ENCODE results near the gene ZC3H8.
A peak's percentile ranks its signal among the peaks of the same experiment; 100 is the strongest.

The ZC3H8 gene

DNA sequence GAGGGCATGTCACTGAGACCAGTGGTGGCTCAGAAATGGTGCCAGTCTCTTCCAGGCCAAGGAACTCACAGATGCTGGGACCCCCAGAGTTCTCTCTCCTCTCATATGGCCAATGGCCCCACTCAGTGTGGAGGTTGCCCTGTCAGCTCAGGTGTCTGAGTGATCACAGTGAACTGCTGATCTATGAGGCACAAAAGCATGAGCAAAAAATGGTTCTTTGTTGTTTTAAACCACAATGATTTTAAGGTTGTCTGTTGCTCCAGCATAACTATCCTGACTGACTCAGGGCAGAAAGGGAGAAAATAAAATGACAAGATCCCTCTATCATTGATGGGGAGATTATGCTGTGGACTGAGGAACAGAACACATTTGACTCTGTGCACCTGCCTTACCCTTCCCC is 58.9 kb downstream of the ZC3H8 start:
- no peak for DNase-seq (ENCODE audit: low read depth in 3 of 3, low spot score in 1 of 3)

DNA sequence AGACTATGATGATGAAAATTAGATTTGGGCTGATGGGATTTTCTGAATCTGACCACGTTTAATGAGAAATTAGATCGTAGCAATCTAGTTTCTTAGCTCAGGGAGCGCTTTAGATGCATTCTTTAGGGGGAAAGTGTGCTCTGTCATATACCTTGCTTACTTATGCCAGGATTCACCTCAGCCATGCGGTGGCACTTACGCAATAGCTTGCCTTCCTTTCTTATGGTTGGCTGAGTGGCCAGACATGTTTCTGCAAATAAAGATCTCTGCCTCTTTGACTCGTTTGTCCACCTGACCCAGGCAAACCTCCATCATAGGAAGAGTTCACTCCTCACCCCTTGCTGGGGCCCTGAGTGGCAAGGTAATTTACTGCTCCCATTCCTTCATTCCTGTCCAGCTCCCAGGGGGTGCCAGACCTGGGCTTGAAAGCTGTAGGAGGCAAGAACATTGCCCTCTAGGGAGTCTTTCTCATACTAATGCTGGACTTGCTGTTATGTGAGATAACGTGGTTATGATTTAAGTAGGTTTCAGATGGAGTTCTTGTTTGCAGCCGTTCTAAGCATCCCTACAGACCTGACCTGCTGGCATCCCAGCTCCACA is 59.6 kb downstream of the ZC3H8 start:
- no peak for DNase-seq (ENCODE audit: low read depth in 3 of 3, low spot score in 1 of 3)

DNA sequence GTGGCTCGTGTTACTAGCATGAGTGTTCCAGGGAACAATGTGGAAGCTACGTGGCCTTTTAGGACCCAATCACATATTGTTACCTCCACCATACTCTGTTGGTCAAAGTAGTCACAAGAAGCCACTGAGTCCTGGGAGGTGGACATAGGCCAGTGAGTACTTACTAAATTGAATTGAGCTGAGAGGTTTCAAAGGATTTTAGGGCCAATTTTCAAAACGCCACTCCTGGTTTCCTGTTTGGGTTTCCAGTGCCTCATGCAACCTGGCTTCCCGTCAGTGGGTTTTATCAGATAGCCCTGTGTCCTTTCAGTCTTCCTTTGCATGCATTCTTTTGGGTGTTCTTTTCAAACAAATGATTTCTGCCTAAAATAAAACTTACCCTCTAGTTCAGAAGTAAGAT is 60.4 kb downstream of the ZC3H8 start:
- no peak for DNase-seq (ENCODE audit: low read depth in 3 of 3, low spot score in 1 of 3)

DNA sequence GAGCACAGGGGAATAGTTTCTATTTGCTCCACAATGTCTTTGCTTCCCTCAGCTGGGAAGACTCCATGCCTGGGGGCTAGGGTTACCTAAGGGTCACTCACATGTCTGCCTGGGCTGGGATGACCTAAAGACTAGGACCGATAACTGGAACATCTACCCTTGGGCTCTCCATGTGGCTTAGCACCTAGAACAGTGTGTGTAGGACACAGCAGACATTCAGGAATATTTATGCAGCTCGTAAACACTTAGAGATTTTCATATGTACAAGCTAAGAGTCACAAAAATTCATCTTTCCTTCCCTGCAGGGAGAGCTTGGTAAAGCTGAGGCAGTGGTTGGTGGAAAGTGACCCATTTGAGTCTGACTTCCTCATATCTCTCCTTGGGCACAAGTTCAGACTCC is 60.8 kb downstream of the ZC3H8 start:
- DNase-seq (ENCODE audit: low read depth in 3 of 3, low spot score in 1 of 3), result no peak

DNA sequence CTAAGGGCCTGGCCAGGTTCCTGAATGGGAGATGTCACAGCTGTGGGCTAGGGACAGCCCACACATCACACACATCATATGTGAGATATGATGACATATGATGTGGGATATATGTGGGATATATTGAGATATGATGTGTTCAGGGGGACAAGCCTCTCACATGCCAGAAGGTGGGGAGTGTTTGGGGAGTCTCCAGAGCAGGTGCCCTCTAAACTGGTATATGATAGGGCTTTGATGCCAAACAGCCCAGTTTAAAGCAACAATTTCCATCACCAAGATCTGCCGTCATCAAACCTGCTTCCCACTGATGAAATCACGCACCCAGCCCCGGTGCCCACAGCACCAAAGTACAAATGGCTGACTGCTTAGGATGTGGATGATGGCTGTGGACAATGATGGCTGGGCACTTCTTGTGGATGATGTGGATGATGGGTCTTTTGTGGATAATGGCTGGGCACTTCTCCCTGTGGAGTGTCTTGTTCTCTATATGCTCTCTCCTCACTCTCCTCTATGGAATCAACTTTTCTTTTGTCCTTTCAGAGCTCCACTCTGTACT is 65.8 kb downstream of the ZC3H8 start:
- no peak for DNase-seq (ENCODE audit: low read depth in 3 of 3, low spot score in 1 of 3)

DNA sequence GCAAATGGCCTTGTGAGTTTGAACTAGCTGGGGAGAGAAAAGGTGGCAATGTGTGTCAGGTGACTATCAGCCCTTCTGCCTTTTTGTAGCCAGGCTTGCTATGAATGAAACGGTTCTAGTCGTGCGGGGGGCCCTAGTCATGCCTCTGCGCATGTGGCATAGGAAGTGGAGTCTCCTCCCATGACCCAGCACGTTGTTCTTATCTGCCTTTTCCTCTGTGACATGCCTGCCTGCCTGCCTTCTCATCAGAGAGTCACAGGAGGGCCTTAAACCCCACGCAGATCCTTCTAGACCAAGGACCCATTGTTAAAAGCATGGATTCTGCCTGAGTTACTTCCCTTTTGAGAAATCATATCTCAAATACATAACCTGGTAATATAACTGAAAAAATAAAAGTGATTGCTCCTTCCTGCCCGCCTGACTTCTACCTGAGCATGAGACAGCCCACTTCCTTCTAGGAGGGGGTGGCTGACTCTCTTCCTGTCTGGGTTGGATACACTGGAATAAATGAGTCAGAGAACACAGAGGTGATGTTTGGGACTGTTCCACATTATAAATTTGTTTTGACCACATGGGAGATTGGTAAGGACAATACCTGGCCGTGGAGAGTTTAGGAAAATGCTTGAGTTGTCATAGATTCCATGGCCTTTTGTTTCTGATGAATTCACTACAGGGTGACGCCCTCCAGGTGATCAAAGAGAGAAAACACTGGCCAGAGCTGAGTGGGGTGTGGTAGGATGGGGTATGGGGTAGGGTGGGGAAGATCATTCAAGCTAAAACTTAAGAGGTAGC is 66.8 kb downstream of the ZC3H8 start:
- DNase-seq (ENCODE audit: low read depth in 3 of 3, low spot score in 1 of 3), result peak; percentile 58 to 69 (median 65)

DNA sequence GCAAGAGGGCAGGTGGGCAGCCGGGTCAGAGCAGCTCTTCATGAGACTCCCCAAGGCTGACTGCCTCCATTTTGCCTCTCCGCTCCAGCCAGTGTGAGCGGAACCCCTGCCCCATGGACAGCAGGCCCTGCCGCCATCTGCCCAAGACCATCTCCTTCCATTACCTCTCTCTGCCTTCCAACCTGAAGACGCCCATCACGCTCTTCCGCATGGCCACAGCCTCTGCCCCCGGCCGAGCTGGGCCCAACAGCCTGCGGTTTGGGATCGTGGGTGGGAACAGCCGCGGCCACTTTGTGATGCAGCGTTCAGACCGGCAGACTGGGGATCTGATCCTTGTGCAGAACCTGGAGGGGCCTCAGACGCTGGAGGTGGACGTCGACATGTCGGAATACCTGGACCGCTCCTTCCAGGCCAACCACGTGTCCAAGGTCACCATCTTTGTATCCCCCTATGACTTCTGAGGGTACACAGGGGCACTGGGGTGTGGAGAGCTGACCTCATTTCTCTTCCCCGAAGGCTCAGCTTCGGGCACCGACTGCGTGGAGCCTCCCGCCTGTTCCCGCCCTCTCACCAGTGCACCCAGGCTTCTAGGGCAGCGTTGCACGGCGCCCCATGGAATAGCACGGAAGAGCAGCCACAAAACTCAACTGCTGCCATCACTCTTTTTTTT is 67.7 kb downstream of the ZC3H8 start:
- no peak for DNase-seq (ENCODE audit: low read depth in 3 of 3, low spot score in 1 of 3)

DNA sequence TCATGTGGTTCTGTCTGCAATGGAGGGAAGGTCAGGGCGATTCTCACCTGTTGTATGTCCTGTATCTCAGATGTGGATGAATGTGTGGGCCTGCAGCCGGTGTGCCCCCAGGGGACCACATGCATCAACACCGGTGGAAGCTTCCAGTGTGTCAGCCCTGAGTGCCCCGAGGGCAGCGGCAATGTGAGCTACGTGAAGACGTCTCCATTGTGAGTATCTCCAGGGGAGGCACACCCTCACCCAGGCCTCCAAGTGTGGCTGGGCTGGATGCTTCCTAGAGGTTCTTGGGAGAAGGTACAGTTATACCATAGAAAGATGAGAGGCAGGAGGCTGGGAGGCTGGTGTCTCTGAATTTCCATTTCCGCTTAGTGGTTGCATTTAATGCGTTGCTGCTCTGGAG is 69.7 kb downstream of the ZC3H8 start:
- no peak for DNase-seq (ENCODE audit: low read depth in 3 of 3, low spot score in 1 of 3)

DNA sequence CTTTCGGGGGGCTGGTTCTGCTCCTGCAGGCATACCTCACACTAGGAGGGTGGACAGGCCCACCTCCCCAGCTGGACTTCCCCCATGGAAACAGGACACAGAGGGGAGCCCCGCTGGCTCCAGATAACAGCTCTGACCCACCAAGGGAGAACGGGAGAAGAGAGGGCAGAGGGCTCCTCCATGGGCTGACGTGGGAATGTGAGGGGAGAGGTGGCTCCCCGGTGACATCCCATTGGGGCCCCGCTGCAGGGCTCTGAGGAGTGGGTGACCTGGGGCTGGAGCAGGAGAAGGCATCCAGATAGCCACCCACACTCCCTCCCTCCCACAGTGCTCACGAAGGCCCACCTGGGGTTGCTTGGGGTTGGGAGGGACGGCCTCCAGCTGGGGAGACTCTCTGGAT is 70.7 kb downstream of the ZC3H8 start:
- no peak for DNase-seq (ENCODE audit: low read depth in 3 of 3, low spot score in 1 of 3)

DNA sequence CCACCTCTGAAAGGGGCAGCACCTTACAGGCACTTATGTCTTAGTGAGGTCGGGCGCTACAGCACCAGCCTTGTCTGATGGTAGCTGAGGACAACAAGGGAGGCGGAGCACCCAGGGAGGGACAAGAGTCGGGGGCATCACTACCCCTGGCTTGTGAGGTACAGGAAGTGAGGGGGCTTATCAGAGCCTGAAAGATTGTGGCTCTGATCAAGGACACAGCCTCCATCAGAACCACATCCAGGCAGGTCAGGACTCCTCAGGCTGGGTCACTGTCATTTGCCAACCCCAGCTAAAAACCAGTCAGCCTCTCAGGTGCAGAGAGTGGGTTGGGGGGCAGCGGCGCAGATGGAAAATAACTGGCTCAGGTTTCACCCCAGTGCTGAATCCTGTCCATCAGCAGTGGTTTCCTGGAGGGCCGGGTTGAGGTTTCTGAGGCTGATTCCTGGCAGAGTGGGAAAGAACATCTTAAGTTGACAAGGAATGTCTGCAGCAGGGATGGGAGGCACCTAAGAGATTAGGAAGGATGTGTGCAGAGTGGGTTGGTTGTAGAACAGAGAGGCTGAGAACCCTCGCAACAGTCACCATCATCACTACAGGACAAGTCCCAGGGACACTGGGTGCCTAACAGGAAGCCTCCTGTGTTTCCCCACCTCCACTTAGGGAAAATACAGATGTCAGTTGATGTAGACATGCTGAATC is 71.4 kb downstream of the ZC3H8 start:
- no peak for DNase-seq (ENCODE audit: low read depth in 3 of 3, low spot score in 1 of 3)

DNA sequence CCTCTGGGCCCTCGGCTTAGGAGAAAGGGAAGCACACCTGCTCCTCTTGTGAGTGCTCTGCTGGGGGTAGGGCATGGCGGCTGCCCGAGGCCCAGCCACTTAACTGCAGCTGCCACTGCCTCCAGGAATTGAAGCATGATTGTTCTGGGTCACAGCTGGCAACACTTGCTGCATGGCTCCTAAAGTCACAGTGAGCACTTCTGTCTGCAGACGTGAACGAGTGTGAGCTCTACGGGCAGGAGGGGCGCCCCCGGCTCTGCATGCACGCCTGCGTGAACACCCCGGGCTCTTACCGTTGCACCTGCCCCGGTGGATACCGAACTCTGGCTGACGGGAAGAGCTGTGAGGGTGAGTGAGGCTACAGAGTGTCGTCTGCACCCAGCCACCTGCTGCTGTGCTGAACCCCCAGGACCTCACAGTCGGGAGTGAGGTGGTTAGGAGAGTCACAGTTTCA is 72.2 kb downstream of the ZC3H8 start:
- peak; percentile 38 to 48 (median 47) for DNase-seq (ENCODE audit: low read depth in 3 of 3, low spot score in 1 of 3)

DNA sequence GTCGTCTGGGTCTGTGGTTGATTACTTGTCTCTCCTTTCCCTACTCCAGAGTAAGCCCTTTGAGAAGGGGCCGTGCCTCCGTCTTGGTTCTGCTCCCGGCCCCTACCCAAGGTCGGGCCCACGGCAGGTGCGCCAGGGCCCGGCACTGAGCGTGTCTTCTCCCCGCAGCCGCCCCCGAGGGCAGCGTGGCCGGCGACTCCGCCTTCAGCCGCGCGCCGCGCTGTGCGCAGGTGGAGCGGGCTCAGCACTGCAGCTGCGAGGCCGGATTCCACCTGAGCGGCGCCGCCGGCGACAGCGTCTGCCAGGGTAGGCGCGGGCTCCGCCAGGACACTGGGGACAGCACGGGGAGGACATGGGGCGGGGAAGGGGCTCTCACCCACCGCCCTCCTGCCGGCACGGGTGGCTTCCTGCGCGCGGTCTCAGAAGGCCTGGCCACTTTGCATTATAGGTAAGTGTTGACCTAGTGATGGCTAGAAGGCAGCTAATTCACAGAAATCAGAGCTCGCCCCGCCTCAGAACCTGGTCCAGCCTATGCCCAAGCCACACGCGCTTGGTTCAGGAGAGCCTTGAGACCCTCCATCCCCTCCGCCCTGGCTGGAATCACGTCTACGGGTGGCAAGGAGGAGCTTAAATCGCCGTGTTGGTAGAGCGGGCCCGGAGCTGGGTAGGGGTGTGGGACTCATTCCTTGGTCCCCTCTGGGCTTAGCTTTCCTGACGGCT is 73.1 kb downstream of the ZC3H8 start:
- DNase-seq (ENCODE audit: low read depth in 3 of 3, low spot score in 1 of 3), result peak; percentile 33 to 60 (median 55)

DNA sequence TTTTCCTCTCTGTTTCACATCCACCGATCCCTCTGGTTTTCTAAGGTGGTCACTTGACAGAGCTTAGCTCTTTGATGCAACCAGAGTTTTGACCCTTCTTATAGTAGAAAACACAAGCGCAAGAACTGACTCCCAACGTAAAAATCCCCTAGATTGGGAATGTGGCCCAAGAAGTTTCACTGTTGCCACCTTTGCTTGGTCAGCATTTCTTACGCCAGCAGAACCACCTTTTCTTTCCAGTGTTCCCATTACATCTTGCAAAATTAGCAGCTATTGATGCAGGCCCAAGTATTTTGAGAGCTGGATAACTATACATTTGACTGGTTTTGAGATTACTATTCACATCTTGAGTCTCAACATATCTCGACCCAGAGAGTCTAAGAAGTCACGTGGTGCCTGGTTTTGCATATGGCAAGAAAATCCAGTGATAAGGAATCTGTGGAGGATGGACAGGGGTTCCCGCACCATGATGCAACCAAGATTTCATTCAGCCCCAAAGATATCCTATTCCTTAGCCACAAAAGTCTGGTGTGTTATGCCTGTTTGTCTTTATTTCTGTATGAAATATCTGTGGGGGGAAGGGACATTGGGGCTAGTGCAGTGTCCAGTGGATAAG is 78.8 kb downstream of the ZC3H8 start:
- DNase-seq (ENCODE audit: low read depth in 3 of 3, low spot score in 1 of 3), result no peak

DNA sequence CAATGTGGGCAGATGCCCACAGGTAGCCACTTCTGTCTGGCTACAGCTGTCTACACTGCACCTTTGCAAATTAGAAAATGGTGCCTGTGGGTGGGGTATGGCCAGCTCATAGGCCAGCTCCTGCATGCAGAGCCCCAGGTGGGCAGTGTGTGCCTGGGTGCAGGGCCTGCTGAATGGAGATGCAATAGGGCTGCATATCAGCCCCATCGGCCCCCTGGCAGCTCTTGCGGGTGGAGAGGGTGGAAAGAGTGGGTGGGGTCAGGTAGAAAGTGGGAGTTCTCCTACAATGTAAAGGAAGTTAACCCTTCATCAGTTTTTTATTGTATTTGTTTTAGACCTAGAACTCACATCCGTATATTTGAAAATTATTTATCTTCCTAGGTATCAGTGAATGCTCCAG is 79.5 kb downstream of the ZC3H8 start:
- no peak for DNase-seq (ENCODE audit: low read depth in 3 of 3, low spot score in 1 of 3)

DNA sequence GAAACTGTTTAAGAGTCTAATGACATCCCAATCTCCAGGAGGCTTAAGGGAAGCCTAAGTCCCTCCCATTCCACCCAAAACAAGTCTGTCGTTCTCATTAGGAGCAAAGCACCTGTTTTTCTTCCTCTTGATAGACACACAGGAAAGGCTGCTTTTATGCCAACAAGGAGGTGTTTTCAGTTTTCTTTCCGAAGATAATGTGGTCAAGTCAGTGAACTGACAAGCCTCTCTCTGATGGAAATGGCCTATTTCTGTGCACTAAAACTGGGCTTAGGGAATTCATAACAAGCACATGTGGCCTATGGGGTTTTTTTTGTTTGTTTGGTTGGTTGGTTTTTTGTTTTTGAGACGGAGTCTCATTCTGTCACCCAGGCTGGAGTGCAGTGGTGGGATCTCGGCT is 80.5 kb downstream of the ZC3H8 start:
- no peak for DNase-seq (ENCODE audit: low read depth in 3 of 3, low spot score in 1 of 3)

DNA sequence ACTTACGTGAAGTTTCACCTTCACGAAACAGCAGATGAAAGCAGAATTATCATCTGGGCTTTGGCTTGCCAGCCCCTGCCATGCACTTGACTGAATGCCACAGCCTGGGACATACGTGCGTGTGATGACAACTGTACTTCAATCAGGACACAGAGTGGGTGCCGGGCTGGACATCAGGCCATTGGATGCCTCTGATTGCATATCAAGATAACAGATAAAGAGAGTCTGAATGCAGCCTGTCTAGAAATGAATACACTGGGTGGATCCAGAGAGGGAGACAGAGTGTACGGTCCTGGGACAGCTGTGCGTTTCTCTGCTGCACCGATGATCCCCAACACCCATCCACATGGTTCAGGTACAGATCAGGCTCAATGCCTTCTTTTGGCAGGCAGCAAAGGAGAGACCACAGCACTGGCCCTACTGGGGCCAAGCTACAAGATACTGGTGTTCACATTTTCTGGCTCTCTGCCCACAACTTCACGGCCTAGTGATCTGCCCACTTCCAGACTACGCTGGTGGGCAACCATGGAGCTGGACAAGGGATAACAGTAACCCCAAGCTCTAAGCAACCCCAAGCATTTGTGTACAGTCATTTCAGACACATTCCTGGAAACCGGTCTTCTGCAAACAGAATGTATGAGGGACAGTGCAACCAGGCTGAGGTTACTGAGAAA is 81.1 kb downstream of the ZC3H8 start:
- no peak for DNase-seq (ENCODE audit: low read depth in 3 of 3, low spot score in 1 of 3)

DNA sequence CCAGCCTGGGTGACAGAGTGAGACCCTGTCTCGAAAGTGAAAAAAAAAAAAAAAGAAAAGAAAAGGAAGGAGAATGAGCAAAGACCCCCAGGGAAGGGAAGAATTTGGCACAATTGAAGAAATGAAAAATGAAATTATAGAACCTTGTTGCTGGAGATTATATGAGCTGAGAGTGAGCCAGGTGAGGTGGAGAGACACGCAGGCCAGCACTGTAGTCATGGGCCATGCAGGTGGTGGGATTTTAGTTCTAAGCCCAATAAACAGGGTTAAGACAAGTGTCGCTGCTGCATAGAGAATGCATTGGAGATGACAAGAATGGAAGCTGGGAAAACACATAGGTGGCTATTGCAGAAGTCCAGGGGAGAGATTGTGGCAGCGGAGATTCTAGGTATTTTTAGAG is 84.3 kb downstream of the ZC3H8 start:
- no peak for DNase-seq (ENCODE audit: low read depth in 3 of 3, low spot score in 1 of 3)

DNA sequence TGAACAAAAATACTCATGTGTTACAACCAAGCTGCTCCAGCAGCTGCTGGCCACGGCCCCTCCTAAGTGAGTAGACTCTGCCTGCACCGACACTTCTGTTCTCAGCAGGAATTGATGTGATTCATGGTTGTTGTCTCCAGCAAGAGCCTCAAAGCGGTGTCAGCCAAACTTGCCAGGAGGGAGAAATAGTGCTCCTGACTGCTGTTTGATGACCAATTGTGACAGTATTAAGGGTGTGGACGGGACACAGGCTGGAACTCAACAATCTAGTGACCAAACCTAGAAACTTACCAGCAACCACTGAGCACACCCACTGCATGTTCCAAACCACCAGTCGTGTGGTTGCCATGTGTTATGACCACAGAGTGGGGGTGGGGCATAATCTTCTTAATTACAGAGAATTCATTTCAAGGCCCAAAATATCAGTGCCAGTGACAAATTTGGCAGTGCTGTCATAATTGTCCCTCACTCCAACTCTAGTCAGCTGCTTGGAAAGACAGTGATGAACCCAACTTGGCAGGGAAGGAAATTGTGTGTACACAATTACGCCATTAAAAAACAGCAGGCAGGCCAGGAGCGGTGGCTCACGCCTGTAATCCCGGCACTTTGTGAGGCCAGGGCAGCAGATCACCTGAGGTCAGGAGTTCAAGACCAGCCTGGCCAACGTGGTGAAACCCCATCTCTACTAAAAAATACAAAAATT is 86.3 kb downstream of the ZC3H8 start:
- DNase-seq (ENCODE audit: low read depth in 3 of 3, low spot score in 1 of 3), result no peak

DNA sequence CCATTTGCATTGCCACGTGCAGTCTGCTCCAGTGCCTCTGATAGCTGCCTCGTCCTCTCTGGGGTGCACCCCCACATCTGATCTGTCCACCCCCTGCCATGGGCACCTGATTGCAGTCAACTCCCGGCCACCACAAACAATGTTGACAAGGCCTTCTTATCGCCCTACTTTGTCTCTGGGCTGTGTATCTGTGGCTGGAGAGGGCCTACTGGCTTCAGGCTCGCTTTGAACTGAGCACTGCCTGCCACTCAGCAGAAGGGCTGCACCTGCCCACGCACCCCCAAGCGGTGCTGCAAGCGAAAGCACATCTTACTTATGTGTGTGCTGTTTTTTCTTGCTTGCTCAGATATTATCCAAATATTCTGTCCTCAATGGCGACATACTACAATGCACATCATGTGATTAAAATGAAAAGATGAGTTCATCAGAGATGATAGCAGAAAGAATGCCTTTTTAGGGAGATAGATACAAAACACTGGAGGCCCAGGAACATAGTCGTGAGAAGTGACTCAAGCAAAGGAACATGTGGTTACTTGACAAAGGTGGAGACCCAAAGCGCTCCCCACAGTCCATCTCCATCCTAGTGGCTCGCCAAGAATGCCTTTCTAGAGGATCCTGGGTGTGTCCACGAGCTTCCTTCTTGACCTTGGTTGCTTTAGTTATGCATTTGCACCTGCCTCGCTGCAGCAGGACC is 87.9 kb downstream of the ZC3H8 start:
- DNase-seq (ENCODE audit: low read depth in 3 of 3, low spot score in 1 of 3), result no peak

All from stimulated activated CD4-positive, alpha-beta T cell treated with anti-CD3 and anti-CD28 coated beads, TNF-alpha, amount 100 ng/mL, for 1 hour (primary cell).